ENCODE results near the gene CCDC167. TPM values are rescaled to one million over a fixed set of nuclear protein-coding genes. Genes with fewer than 3 reads are reported as not detected.
A peak's percentile ranks its signal among the peaks of the same experiment; 100 is the strongest.

The CCDC167 gene
- polyA plus RNA-seq, 5 donors: 22.4 to 29.2 (median 23.4) TPM

DNA sequence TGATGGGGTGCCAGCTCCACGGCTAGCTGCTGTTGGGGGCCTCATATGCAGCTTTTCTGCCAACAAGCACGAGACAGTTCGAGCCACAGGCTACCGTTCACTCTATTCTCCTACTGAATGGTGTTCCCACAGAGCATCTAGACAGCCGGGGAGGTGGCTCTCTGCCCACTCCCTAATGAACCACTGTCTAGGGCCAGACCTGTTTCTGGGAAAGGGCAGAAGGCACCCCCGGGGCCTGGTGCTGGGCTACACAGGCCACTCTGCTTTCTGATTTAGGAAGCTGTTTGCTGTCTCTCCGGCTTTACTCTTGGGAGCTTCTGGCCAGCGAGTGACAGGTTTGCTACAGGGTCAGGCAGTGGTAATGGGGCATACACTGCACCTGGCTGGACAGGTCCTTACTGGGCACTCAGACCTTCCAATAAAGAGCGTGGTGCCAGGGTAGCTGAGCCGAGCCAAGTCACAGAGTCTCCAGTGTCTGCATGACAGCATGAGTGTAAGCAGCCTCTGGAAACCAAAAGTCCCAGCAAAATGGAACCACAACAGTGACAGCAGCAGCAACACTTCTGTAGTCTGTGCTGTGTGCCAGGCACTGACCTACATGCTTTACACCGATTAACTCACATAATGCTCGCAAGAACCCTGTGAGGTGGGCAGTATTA is 8.4 kb downstream of the CCDC167 start:
- no peak for DNase-seq

DNA sequence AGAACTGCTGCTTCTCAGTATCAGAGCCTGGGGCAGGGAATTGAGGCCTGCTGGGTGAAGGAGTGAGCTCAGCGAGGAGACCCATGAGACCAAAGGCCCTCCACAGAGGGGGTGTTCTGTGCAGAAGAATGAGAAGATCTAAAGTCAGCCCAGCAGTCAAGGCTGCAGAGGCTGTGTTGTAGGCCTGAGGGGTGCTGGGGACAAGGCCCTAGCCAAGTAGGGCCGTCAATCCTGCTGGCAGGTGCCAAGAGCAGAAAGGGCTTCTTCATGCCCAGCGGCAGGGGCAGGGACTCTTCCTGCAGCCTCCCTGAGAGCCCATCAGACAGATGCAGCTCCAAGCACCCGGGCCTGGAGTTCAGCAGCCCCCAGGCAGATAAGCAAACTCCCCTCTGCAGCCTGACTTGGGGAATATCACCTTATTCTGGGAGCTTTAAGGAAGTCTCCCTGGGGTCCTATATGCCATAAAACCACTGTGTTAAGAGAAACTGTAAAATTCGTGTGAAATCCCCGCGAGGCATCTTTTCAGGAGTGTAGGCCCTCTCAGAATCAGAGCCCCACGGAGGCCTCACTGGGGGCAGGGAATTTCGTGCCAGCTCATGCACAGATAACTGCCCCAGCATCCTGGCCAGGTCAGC is 9.0 kb downstream of the CCDC167 start:
- DNase-seq: no peak

DNA sequence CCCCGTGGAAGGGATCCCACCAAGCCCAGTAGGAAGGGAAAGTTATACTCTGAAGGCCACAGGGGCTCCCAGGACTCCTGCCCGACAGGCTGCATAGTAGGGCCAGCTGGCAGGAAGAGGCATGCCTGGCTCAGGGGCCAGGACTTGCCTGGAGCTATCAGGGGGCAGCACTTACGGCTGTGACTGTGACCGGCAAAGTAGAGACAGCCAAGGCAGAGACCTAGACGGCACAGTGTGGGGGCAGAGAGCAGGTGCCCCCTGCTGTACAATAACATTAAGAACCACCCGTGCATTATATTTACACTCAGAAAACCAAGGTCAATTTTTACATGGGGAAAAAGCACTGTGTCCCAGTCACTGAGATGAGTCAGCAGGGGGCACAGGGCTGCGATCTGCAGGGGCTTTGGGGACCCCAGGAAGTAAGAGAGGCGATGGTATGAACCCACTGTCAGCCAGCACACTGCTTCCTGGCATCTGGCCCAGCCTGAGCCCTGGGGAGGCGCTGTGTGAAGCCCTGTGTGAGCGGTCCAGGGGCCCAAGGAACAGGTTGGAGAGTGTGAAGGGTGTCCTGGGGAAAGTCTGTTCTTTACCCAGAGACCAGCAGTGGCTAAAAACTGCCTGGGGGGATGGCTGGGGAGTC is 9.9 kb downstream of the CCDC167 start:
- DNase-seq: no peak

DNA sequence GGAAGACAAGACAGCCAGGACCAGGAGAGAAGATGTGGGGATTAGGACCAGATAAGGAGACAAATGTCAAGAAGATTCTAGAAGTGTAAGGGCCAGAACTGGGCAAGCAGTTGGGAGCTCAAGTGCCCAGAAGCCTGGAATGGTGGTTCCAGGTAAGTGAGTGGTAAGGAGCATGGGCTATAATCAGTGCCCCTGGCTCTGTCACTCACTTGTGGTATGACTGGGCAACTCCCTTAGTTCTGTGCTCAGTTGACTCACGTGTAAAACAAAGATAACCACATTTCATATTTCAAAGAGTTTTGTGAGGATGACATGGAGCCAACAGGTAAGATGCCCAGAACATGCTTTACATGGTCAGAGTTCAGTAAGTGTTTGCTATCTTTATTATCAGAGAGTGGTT is 11.2 kb downstream of the CCDC167 start:
- DNase-seq: no peak

DNA sequence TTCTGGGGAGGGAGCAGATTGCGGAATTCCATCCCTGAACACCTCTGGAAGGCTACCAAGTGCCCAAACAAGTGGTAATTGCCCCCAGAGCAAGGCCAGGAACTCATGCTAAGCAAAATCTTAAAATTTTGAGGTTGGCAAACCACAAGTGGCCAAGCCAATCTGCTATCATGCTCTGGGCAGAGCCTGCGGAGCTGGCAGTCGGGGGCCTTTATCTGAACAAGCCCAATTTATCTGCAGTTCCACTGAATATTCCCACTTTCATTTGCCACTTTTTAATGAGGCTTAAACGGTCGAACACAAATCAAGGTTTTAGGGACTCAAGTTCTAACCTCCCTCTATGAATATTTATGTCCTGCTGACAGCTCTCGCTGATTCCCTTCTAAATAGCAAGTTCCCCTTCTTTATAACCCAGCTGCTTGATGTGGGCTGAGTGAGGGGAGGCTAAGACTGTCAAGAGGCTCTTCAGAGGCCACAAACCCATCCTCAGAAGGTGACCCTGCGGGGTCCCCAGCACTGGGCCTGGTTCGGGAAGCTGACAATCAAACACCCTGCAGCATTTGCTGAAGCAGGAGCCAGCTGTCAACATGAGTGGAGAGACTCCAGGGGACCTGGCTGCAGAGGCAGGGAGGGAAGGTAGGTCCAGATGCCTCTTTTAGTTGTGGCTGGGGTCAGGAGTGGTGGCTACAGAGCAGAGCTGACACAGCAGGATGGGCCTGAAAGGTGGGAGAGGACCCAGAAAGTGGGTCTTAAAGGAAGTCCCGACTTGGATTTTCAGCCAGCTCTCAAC is 11.9 kb downstream of the CCDC167 start:
- no peak for DNase-seq

GRCh38 chr6:37486121-37486839 is 13.4 kb downstream of the CCDC167 start:
- no peak for DNase-seq

DNA sequence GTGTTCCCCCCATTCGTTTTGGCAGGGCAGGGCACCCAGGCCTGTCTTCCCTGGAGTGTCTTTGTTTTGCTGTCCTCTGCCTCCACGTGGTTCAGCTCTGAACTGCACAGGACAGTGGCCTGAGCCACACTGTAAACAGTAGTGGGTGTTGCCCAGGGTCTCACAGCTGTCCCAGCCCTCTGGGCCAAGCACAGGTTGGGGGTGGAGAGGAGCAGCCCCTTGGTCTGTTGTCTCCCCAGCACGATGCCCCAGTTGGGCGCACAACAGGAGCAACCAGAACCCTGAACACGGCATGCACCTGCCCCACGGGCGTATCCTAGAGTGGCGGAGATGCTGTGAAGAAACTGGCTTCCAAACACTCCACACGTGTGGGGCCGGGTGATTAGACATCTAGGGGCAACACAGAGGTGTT is 14.4 kb downstream of the CCDC167 start:
- no peak for DNase-seq

DNA sequence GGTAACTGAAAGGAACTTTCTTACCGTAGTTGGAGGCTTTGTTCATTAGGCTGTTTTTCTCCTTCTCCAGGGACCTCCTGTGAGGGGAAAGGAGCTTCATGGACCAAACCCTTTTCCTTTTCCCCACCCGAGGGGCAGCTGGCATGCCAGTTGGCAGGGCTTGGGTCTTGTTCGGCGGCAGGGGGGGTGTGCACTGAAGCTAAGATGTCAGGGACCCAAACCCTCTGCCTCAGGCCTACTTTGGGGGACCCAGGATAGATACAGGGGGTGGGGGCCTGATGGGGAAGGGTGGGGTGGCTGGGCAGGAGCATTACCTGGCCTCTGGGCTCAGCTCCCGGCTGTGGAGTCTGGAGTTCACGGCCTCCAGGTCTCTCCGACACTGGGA is 14.9 kb downstream of the CCDC167 start:
- DNase-seq: no peak

- DNase-seq: peak; percentile 18 to 30
These were observed 15.5 kb downstream of the CCDC167 start for GRCh38 chr6:37483917-37484785.

DNA sequence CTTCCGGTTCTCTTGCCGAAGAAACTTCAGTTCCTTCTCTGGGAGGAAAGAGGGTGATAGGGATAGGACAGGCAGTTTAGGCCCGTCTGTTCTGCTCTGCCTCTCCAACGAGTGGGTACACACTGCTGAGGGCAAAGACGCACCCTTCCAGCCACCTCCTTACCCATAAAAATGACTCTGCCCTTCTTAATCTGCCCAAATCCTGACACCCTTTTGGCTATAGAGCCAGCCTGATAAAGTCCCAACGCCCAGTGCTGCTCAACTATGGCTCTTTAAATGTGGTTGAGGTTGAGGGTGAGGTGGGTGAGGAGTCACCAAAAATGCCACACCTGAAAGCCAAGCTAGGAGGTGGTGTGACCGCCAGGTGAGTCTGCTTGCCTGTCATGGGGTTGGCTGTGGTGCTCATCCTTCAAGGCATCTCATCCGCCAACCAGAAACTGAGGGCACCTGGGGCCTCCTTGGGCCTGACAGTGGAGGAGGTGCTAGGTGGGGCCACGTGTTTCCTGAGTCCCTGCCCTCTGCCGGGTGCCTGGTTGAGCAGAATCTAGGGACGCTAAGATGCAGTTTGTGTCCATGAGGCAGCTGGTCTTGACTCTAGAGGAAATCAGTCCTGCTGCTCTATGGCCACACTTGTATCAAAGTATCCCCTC is 16.3 kb downstream of the CCDC167 start:
- no peak for DNase-seq

DNA sequence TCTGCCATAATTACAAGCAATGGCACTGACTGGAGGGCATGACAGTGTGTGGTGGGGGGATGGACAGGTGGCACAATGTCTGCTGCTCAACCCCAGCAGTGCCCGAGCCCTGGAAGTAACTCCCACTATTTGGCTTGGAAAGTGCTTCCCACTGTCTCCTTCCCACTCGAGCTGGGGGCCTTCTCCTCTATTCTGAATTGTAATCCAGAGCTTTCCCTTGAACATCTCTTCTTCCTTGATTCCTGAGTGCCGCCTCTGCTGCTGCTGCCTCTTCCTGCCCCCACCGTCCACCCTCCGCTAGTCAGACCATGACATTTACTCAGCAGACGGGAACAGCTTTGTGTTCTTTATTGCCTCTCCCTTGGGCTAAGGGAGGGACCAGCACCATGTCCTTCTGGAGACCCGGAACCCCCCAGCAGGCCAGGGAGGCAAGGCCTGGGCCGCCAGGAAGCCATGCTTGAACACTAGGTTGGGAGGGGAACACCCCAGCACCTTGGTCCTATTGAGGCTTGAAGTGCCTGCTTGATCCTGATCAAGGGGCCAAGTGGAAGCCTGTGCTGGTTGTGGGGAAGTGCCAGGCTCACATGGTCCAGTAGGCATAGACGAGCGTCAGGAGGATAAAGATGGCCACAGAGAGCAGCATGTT is 17.0 kb downstream of the CCDC167 start:
- DNase-seq: no peak

DNA sequence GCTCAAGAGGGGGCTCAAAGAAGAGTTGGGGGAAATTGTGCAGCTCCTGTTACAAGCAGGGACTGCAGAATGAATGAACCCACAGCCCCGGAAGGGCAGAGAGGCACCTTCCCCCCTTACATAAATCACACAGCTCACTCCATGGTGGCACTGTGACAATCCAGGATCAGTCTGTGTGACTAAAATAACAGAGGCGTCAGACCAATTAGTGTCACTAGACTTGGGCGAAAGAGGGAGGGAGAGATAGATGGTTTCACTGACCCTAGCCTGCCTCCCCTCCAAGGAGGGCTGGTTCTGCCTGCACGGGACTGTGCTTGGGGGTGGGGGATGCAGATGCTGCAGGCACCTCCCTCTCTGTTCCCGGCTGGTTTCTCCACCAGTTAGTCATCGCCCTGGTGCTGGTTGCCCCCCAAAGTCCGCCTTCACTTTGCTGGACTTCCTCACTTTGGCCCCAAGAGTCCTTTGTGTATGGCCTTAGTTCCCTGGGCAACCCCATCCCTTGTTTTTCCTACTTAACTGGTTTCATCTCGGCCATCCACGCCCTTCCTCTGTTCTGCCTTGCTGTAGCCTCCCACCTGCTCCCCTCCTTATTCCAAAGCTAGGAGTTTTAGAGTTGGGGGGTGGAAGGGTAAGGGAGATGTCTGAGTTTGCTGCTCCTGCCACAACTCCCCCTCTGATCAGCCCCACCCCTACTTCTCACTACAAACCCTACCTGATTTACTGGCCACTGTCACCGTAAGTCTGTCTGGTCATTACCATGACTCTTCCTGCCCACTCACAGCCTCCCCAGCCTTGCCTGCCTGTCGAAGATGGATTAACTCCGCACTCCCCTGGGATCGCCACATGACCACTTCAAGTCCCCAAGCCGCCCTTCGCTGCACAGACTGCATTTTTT is 17.7 kb downstream of the CCDC167 start:
- DNase-seq: no peak

DNA sequence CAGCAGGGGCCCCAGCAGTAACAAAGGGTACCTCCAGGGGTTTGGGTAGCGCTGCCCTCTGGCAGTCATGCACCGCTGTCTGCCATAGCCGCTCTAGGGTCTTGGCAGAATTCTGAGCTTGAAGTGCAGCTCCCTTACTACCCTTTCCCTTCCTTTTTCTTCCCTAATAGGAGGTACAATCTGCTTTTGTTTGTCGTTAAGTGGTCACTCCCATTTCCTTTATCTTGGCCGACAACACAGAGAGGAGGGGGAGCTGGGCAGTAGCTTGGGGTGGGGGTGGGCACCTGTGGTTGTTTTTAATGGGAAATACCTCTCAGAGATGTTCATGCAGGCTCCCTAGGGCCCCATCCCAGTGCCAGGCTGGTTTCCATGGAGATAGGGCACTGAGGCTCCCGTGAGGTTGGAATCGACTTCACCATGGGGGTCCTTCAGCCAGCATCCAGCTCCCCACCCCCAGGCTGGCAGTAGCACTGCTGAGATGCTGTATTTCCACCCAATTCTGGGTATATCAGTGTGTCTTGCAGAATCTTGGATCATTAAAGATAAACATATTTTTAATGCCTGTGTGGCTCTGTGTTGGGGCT is 18.6 kb downstream of the CCDC167 start:
- DNase-seq: no peak

GRCh38 chr6:37480118-37480736 is 19.5 kb downstream of the CCDC167 start:
- no peak for DNase-seq

GRCh38 chr6:37479266-37479854 is 20.3 kb downstream of the CCDC167 start:
- DNase-seq: no peak

- DNase-seq: no peak
These were observed 20.9 kb downstream of the CCDC167 start for GRCh38 chr6:37478827-37479226.

Measured in right lung (tissue), 5 donors.